IPS-15b (cell line): ENCODE results near the gene CCSER1.
"Not testable (repeated sequence)": the region's sequence is repeated elsewhere in the genome, so short reads cannot be mapped to it uniquely, and the experiment has no call there.

ENCODE experiments used
- H3K27me3 ChIP-seq: one replicate; pipeline ENCODE4 v1.6.1; 2013; ENCODE audit warnings: low read length; ENCODE audit not compliant: control insufficient read depth, insufficient read depth
- H3K36me3 ChIP-seq: one replicate; pipeline ENCODE4 v1.6.1; 2013; ENCODE audit warnings: low read length; ENCODE audit not compliant: control insufficient read depth, insufficient read depth
- H3K4me1 ChIP-seq: one replicate; pipeline ENCODE4 v1.6.1; 2013; ENCODE audit warnings: mild to moderate bottlenecking, low read length; ENCODE audit not compliant: control insufficient read depth, insufficient read depth
- H3K4me3 ChIP-seq: one replicate; pipeline ENCODE4 v1.5.1; 2013; ENCODE audit warnings: low read depth, low read length
- H3K9ac ChIP-seq: one replicate; pipeline ENCODE4 v1.6.1; 2013; ENCODE audit warnings: low read depth, mild to moderate bottlenecking, low read length
- H3K9me3 ChIP-seq: one replicate; pipeline ENCODE4 v1.6.1; 2013; ENCODE audit warnings: mild to moderate bottlenecking, low read length; ENCODE audit not compliant: control insufficient read depth, insufficient read depth

The CCSER1 gene

DNA sequence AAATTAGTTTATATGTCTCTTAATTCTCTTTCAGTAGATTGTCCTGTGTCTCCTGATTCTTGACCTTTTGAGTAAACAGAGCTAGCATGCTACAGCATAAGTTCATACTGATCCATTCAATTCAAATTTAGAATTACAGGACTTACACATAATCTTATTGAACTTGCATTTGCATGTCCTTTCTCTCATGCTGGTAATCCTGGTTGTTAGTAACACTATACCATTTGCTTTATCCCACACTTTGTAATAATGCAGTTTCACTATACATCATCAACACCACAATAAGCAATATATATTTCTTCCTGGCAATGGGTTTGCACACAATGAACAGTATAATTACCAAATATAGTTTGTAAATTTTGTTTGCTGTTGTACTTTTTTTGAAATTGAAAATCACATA, 1239.4 kb downstream of the CCSER1 start:
- Histone ChIP-seq H3K4me3 (no peak overlapping the region), H3K9me3 (no peaks in the 10 kb centered on the region), H3K27me3 (no peaks in the 10 kb centered on the region)

DNA sequence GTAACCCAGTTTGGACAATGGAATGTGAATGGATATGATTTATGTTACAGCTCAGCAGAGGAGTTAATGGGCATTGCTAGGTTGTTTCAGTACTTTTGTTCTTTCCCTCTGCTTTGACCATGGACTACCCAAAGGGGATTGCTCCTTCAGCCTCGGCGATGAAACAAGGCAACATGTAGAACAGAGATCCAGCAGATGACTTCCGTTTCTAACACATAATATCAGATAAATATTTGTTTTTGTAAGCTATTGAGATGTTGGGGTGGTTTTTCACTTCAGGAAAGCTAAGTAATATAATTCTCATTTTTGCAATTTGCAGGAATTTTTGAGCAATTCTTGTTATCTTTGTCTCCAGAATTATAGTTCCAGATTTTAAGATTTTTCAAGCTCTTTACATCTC, 1241.9 kb downstream of the CCSER1 start:
- H3K9me3 ChIP-seq: no peaks in the 10 kb centered on the region
- H3K4me1 ChIP-seq: no peaks in the 10 kb centered on the region
- no peak overlapping the region for H3K9ac ChIP-seq
- no peaks in the 10 kb centered on the region for H3K36me3 ChIP-seq
- no peak overlapping the region for H3K4me3 ChIP-seq
- H3K27me3 ChIP-seq: no peaks in the 10 kb centered on the region

More for the DNA sequence above, 1239.4 kb downstream of the CCSER1 start:
- no peaks in the 10 kb centered on the region for H3K36me3 ChIP-seq
- no peak overlapping the region for H3K9ac ChIP-seq
- no peaks in the 10 kb centered on the region for H3K4me1 ChIP-seq

DNA sequence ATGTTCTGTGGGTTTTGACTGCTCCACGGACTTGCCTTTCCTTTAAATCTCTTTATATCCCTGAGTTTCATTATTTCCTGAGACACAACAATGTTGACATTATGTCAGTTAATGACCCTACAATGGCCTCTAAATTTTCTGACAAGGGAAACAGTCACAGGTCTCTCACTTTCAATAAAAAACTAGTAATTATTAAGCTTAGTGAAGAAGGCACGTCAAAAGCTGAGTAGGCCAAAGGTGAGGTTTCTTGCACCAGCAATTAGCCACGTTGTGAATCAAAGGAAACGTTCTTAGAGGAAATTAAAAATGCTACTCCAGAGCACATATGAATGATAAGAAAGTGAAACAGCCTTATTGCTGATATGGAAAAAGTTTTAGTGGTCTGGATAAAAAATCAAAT, 1246.4 kb downstream of the CCSER1 start:
- H3K9me3 ChIP-seq: no peaks in the 10 kb centered on the region
- no peaks in the 10 kb centered on the region for H3K36me3 ChIP-seq
- no peaks in the 10 kb centered on the region for H3K4me1 ChIP-seq
- H3K9ac ChIP-seq: no peak overlapping the region
- no peaks in the 10 kb centered on the region for H3K27me3 ChIP-seq
- H3K4me3 ChIP-seq: no peak overlapping the region

DNA sequence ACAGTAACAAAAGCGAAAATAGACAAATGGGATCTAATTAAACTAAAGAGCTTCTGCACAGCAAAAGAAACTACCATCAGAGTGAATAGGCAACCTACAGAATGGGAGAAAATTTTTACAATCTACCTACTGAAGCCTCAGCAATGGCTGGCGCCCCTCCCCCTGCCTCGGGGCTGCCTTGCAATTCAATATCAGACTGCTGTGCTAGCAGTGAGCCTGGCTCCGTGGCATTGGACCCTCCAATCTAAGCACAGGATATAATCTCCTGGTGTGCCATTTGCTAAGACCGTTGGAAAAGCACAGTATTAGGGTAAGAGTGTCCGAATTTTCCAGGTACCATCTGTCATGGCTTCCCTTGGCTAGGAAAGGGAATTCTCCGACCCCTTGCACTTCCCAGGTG, 1278.2 kb downstream of the CCSER1 start:
- not testable (repeated sequence) for H3K36me3 ChIP-seq, H3K27me3 ChIP-seq, H3K9ac ChIP-seq, H3K4me1 ChIP-seq, H3K4me3 ChIP-seq, H3K9me3 ChIP-seq

DNA sequence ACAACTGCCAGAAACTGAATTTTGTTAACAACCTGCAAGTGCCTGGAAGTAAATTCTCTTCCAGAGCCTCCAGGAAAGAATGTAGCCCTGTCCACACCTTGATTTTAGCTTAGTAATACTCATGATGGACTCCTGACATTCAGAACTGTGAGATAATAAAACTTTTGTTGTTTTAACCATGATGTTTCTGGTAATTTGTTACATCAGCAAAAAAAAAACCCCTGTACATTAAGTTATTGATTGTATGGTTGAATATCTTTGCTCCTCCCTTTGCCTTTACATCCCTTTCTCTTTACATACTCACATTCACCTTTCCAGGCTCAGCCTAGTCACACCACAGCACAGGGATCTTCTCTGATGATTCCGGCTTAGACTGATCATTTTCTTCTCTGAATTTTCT, 1294.8 kb downstream of the CCSER1 start:
- peaks cover 2% of the 10 kb centered on the region for H3K4me1 ChIP-seq
- H3K27me3 ChIP-seq: no peaks in the 10 kb centered on the region

DNA sequence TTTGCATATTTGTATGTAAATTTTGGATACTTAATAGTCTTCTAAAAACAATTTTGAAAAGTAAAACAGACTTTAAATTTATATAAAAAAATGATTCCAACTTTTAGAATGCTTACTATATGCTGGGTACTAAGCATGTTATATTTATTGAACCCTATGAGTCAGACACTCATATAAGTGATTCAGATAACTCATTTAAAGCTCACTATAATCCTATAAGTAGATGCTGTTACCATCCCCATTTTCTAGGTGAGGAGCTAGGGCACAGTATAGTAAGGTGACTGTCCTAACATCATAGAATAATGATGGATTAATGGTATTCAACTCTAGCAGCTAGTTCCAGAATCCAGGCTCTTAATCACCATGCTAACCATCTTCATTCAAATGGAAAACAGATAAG, 1299.5 kb downstream of the CCSER1 start:
- Histone ChIP-seq H3K4me1 (peaks cover 4% of the 10 kb centered on the region), H3K9ac (no peak overlapping the region), H3K36me3 (no peaks in the 10 kb centered on the region), H3K9me3 (no peaks in the 10 kb centered on the region), H3K4me3 (no peak overlapping the region), H3K27me3 (no peaks in the 10 kb centered on the region)

More for the DNA sequence above, 1294.8 kb downstream of the CCSER1 start:
- no peaks in the 10 kb centered on the region for H3K9me3 ChIP-seq
- H3K9ac ChIP-seq: no peak overlapping the region
- H3K36me3 ChIP-seq: no peaks in the 10 kb centered on the region
- H3K4me3 ChIP-seq: no peak overlapping the region

DNA sequence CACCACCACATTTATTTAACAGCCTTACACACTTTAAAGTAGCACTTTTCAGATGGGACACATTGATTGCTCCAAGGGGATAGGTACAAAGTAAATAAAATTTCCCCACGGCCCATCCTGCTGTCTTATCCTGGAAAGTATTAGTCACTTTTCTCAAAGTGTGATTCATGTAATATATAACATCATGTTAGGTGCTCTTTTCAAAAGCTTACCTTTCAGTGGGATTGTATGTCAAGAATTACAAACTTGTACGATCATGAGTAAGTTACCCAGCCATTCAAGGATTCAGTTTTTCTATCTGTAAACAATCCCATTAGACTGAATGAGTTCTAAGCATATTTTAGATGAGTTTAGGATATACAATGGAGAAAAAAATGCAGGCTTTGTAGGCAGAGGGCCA, 1300.0 kb downstream of the CCSER1 start:
- Histone ChIP-seq H3K4me1 (peaks cover 4% of the 10 kb centered on the region), H3K9ac (no peak overlapping the region), H3K27me3 (no peaks in the 10 kb centered on the region), H3K4me3 (no peak overlapping the region), H3K36me3 (no peaks in the 10 kb centered on the region), H3K9me3 (no peaks in the 10 kb centered on the region)

DNA sequence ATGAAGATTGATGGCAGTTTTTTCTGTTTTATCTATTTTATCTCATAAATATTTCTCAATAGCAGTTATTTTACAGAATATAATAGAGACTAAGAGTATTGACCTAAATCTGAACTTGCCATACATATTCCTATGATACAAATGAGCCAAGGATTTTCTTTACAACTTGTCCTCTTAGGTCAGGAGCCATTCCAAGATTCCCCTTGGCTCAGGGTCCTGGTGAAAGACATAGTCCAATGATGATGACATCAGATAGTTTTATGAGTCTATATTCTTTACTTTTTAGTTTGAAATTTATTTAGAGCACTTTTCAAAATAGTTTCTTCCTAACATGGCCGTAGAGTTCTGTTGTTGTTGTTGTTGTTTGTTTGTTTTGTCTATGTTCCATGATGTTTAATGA, 1307.4 kb downstream of the CCSER1 start:
- Histone ChIP-seq H3K4me1 (no peaks in the 10 kb centered on the region), H3K9ac (no peak overlapping the region), H3K36me3 (no peaks in the 10 kb centered on the region), H3K27me3 (no peaks in the 10 kb centered on the region), H3K4me3 (no peak overlapping the region), H3K9me3 (peaks cover 5% of the 10 kb centered on the region)

DNA sequence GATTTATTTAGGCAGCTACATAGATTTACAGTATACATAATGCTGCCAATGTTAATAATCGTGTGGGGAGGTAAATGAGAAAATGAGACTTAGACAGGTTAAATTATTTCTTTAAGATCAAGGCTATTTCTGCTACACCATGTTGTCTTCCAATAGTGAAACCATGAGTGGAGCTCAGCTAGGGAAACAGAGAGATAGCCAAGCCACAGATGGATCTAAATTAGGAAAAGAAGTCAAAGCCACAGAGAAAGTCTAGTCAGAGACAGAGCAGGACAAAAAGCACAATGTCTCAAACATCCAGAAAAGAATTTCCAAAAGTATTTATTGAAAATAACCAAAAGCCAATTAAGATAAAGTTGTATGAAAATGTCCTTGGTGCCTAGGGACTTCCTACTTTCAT, 1309.4 kb downstream of the CCSER1 start:
- H3K27me3 ChIP-seq: no peaks in the 10 kb centered on the region
- peaks cover 5% of the 10 kb centered on the region for H3K9me3 ChIP-seq
- H3K9ac ChIP-seq: no peak overlapping the region
- H3K4me1 ChIP-seq: no peaks in the 10 kb centered on the region
- no peak overlapping the region for H3K4me3 ChIP-seq
- H3K36me3 ChIP-seq: no peaks in the 10 kb centered on the region

DNA sequence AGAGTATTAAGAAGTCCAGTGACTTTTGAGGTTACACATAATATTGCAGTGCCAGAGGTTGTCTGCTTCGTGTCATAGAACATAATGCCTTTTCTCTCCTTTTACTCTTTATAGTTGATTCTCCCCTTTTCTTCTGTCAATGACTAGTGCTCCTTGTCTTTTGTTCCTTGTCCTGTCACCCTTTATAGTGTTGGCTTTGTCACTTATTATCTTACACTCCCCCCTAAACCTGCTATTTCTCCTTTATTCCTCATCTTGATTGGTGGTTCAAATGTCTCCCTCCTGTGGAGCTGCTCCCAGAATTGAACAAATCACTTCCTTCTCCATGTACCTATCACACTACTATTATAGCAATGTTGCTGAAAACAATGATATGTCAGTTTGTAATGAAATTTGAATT, 1320.0 kb downstream of the CCSER1 start:
- Histone ChIP-seq H3K9ac (no peak overlapping the region), H3K36me3 (no peaks in the 10 kb centered on the region), H3K27me3 (no peaks in the 10 kb centered on the region), H3K4me1 (no peaks in the 10 kb centered on the region), H3K4me3 (no peak overlapping the region), H3K9me3 (no peaks in the 10 kb centered on the region)

DNA sequence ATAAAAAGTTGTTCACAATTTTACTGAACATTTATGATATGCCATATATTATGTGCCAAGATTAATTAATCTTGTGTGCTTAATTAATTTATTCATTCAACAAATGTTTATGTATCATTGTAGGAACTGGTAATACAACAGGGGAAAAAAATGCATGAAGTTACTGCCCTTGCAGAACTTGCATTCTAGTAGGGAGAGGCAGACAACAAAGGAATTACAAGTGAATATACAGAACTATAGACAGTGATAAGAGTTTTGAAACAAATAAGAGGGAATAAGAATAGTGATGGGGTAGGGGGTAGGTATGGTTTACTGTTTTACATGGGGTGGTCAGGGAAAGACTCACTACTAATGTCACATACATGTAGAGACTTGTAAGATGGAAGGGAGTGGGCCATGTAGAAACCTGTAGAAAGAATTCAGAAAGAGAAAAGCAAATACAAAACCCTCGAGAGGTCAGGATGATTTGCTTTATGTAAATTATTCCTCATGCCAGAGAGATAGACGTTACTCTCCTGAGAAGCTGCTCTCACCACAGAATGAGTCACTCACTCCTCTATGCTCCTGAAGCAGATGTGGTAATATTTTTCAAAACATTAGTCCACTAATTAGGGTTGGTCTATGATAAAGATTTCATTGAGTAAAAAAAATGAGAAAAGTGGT, 1321.6 kb downstream of the CCSER1 start:
- Histone ChIP-seq H3K36me3 (no peaks in the 10 kb centered on the region), H3K27me3 (no peaks in the 10 kb centered on the region), H3K9ac (no peak overlapping the region), H3K4me1 (peaks cover 1% of the 10 kb centered on the region), H3K9me3 (no peaks in the 10 kb centered on the region), H3K4me3 (no peak overlapping the region)

DNA sequence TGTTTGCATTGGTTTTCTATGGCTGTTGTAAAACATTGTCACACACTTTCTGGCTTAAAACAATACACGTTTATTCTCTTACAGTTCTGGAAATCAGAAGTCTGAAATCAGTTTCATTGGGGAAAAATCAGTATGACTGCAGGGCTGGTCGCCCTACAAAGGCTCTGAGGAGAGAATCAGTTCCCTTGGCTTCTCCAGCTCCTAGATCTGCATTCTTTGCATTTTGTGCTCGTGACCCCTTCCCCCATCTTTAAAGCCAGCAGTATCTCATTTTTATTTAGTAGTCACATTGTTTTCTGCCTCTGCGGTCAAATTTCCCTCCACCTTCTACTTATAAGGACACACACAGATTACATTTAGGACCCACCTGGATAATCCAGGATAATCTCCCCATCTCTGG, 1326.9 kb downstream of the CCSER1 start:
- Histone ChIP-seq H3K9me3 (no peaks in the 10 kb centered on the region), H3K36me3 (no peaks in the 10 kb centered on the region), H3K9ac (no peak overlapping the region), H3K4me1 (peaks cover 4% of the 10 kb centered on the region), H3K27me3 (no peaks in the 10 kb centered on the region), H3K4me3 (no peak overlapping the region)
